ENCODE measurements around the gene LSMEM2.

The LSMEM2 gene

DNA sequence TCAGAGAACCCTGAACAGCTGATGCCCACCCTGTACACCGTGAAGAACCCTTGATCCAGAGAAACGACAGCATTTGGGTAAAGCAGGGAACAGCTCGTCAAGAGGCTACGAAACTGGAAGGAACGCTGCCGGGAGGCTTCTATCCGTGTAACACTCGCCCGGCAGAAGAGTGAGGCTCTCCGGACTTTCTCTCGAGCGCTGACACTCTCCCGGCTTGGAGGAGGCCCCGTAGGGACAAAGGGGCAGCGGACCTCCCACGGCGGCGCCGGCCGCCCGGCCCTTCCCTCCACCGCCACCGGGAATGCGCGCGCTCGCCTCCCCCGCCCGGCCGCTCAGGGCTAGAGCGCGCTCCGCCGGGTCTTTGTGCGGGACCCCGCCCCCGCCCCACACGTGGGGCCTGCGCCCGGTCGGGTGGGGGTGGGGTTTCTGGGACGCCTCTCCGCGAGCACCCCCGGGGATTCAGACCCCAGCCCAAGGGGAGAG, 42.0 kb downstream of the LSMEM2 start:
- DNase-seq (ENCODE audit: low spot score) (peak; percentile 85), FAIRE-seq (peak; percentile 46)

- FAIRE-seq (peak; percentile 93), DNase-seq (ENCODE audit: low spot score) (peak; percentile 94)
These were observed 42.6 kb downstream of the LSMEM2 start for GRCh38 chr3:50321336-50322114.

DNA sequence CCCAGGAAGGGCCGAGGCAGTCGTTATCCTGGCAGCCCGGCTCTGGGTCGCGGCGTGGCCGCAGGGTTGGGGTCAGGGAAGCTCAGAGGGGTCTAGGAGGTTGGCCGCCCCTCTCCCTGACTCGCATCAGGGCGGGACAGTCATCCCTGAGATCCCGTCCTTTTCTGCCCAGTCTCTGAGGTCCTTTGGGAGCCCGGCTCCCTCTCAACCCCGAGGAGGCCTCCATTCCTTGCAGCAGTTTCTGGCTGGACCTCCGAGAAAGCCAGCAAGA, 43.2 kb downstream of the LSMEM2 start:
- FAIRE-seq (no peak), DNase-seq (ENCODE audit: low spot score) (no peak)

- FAIRE-seq (peak; percentile 9), DNase-seq (ENCODE audit: low spot score) (no peak)
These were observed 43.7 kb downstream of the LSMEM2 start, which contains the start of gene HYAL2 for GRCh38 chr3:50322386-50323091. HYAL2 (minus strand) TSS chr3:50322745; CDS start chr3:50320489, 2,256 bp downstream.

- no peak for DNase-seq (ENCODE audit: low spot score)
These were observed 44.3 kb downstream of the LSMEM2 start for GRCh38 chr3:50323092-50323600.

GRCh38 chr3:50323614-50324199, 44.8 kb downstream of the LSMEM2 start:
- no peak for DNase-seq (ENCODE audit: low spot score)
- no peak for FAIRE-seq

More at GRCh38 chr3:50323092-50323600, 44.3 kb downstream of the LSMEM2 start:
- FAIRE-seq, result no peak

GRCh38 chr3:50324351-50325112, 45.6 kb downstream of the LSMEM2 start:
- DNase-seq (ENCODE audit: low spot score) (peak; percentile 71), FAIRE-seq (peak; percentile 78)

DNA sequence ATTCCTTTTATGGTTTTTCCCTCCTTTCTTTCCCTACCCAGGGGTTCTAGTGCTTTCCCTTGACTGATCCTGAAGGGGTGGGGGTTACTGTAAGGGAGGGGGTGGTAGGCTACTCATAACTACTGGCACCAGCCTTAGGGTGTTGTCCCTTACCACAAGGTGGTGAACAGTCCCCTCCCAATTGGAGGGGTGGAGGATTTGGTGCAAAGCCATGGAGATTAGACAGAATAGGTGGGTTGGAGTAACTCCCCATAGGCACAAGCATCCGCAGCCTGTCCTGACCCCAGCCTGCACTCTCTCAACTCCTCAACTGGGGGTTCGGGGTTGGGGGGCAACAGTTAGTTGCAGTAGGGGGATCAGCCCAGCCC, 46.2 kb downstream of the LSMEM2 start:
- no peak for DNase-seq (ENCODE audit: low spot score)
- peak; percentile 5 for FAIRE-seq

DNA sequence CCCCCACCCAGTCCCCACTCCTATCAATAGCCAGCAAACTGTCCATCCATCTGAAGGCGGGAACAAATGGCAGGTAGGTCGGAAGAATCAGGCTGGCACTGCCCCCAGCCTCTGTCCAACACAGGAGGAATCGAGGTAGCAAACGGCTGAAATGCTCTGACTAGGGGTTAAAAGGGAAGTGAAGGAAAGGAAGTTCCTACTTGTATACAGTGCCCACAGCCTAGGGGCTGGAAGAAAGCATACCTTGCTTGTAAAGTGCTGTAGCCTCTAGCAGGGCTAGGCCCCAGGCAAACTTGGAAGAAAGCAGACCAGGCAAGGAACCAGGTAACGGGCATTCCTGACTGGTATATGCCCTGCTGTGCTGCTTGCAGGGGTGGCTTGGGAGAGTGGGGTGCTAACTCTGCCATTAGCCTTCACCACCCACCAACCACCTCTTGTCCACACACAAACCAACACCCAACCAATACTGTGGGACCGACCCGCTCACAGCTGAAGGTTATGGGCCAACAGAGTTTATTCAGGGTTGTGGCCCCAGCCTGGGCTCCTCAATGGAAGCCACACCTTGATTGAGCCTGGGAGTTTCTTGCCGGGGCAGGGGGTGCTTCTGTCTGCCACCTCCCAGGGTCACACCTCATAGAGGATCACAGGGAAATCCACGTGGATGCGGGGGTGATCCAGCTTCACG, 46.8 kb downstream of the LSMEM2 start:
- DNase-seq (ENCODE audit: low spot score) (no peak), FAIRE-seq (no peak)

GRCh38 chr3:50326182-50326541, 47.3 kb downstream of the LSMEM2 start:
- FAIRE-seq, result no peak
- DNase-seq (ENCODE audit: low spot score), result no peak

DNA sequence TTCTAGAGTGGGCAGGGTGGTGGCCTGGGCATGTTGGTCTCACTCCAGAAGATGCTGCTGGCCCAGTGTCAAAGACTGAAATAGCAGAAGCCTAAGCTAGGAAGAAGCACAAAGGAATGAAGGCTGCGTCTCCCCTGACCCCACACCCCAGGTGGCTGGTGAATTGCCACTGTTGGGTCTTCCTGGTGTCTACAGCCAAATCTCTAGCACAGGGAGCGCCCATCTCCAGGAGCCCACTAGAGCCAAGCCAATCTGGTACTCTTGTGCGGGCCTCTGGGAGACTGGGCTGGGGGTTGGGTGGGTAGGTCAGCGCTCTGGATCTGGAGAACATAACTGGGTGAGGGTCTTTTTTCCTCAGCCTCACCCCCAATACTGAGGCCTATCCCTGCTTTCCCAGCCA, 48.2 kb downstream of the LSMEM2 start:
- no peak for DNase-seq (ENCODE audit: low spot score)
- no peak for FAIRE-seq

- peak; percentile 96 for FAIRE-seq
- DNase-seq (ENCODE audit: low spot score), result peak; percentile 97
These were observed 49.2 kb downstream of the LSMEM2 start, which contains the start of gene TUSC2 for GRCh38 chr3:50327943-50328691. TUSC2 (minus strand) TSS chr3:50328223; CDS start chr3:50328099, 124 bp downstream.

GRCh38 chr3:50330330-50330729, 51.4 kb downstream of the LSMEM2 start:
- FAIRE-seq (no peak), DNase-seq (ENCODE audit: low spot score) (no peak)

DNA sequence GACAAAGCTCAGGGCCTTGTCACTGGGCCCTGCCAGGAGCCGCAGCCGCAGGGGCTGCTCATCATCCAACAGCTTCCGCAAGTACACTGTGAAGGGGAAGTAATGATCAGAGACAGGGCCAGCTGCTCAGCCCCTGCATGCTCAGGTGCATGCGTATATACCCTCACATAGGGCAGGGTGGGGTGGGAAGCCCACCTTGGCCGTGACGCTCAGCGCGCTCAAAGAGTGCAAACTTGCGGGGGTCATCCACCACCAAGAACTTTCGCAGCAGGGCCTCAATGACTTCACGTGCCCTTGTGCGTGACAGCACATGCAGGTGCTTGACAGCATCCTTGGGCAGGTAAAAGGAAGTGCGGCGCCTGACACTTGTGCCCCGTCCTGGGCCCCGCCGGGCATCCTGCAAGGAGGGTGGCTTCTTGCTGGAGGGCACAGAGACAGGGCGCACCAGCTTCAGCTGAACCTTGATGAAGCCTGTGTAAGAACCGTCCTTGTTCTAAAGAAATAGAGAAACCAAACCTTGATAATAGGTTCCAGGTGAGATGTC, 52.5 kb downstream of the LSMEM2 start:
- DNase-seq (ENCODE audit: low spot score), result no peak
- FAIRE-seq, result no peak

GRCh38 chr3:50333744-50334328, 54.9 kb downstream of the LSMEM2 start:
- FAIRE-seq, result no peak
- DNase-seq (ENCODE audit: low spot score), result no peak

- DNase-seq (ENCODE audit: low spot score) (no peak), FAIRE-seq (no peak)
These were observed 55.6 kb downstream of the LSMEM2 start for GRCh38 chr3:50334339-50335075.

DNA sequence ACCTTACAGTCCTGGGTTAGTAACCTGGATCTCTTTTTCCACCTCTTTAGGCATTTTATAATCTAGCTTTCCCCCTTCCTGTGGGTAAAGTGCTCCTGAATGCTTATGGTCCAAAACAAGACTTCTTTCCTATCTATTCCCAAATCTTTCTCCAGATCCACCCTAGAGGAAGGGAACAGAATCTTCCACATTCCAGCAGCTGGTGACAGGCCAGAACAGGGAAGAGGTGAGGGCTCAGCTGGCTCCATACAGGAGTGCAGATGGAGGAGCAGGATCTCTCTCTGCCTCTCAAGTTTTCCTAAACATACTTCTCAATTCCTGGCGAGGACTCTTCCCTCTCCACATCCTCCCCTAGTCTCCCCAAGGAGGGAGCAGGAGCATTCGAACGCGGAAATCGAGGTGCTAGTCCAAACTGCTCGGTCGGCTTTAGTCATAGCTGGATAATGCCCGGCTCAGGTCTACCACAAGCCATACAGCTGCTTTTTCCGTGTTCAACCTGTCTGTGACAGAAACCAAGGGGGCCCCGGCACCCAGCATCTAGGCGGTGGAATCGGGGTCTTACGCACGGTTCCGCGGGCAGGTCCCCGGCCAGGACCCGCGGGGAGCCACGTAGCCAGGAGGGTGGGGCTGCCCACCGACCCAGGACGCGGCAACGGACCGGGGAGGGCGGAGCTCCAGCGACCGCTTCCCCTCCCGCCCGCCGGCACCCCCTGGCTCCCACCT, 57.7 kb downstream of the LSMEM2 start:
- no peak for FAIRE-seq
- peak; percentile 33 for DNase-seq (ENCODE audit: low spot score)
